HEK293T (cell line): ENCODE data around the gene CFDP1.

Source experiments
- BHLHE40 ChIP-seq: fragments of 450-650 bp; IDR thresholded peaks from 2 replicates; pipeline ENCODE4 v1.6.1; 2016; ENCODE audit warnings: mild to moderate bottlenecking, moderate library complexity, borderline replicate concordance
- FOXM1 ChIP-seq: fragments of 450-650 bp; IDR thresholded peaks from 2 replicates; pipeline ENCODE4 v1.6.1; 2017; ENCODE audit warnings: mild to moderate bottlenecking, borderline replicate concordance
- NFRKB ChIP-seq: fragments of 450-650 bp; IDR thresholded peaks from 2 replicates; pipeline ENCODE4 v1.6.1; 2016; ENCODE audit warnings: mild to moderate bottlenecking, moderate library complexity
- PKNOX1 ChIP-seq: fragments of 450-650 bp; IDR thresholded peaks from 2 replicates; pipeline ENCODE4 v1.6.1; 2016
- SP1 ChIP-seq: fragments of 450-650 bp; IDR thresholded peaks from 2 replicates; pipeline ENCODE4 v1.6.1; 2017
- SUZ12 ChIP-seq: fragments of 450-650 bp; IDR thresholded peaks from 2 replicates; pipeline ENCODE4 v1.6.1; 2016; ENCODE audit warnings: mild to moderate bottlenecking
- TARDBP ChIP-seq: fragments of 450-650 bp; IDR thresholded peaks from 2 replicates; pipeline ENCODE4 v1.6.1; 2016
- ZNF384 ChIP-seq: fragments of 450-650 bp; IDR thresholded peaks from 2 replicates; pipeline ENCODE4 v1.6.1; 2016

DNA sequence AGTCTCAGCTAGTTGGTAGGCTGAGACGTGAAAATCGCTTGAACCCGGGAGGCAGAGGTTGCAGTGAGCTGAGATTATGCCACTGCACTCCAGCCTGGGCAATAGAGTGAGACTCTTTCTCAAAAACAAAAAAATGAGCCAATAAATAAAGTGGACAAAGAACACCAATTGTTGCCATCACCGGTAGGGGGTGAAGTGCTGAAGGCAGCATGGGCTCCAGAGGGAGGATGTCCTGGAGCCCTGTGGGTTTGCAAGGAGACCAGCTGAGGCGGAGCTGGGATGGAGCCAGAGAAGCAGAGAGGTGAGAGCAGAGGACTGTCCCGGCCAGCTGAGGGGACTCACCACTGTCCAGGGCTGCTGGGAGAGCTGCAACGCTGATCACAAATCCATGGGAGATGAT lies 48.2 kb upstream of the CFDP1 start:
- no peak for TF ChIP-seq NFRKB
- TF ChIP-seq PKNOX1 = no peak
- no peak for TF ChIP-seq ZNF384
- TF ChIP-seq BHLHE40 = no peak
- TF ChIP-seq TARDBP = no peak
- no peak for TF ChIP-seq FOXM1
- no peak for TF ChIP-seq SP1
- TF ChIP-seq SUZ12 = no peak
